ENCODE data around the gene ATP6V0E1. TPM values are rescaled to one million over a fixed set of nuclear protein-coding genes. Genes with fewer than 3 reads are reported as not detected.

Gene ATP6V0E1
- total and polyA plus RNA-seq, 2 of the 4 experiments (the other 2 are of a cell fraction): 258 to 277 TPM

GRCh38 chr5:172954751-172955159 is 28.8 kb upstream of the ATP6V0E1 start:
- Histone ChIP-seq H3K56ac (ENCODE audit: extremely low read depth, insufficient read depth, low read length) (peak overlapping the region; percentile 72), H4K5ac (ENCODE audit: low read depth, low read length) (peak overlapping the region; percentile 95), H3K18ac (ENCODE audit: low read depth, low read length) (peak overlapping the region; percentile 93), H2AK5ac (ENCODE audit: low read depth, low read length) (peak overlapping the region; percentile 97), H3K27ac (ENCODE audit: insufficient read depth, low read length) (peak overlapping the region; percentile 87), H3K14ac (replicated peaks; ENCODE audit: low read depth, low read length) (peak overlapping the region; percentile 91), H2BK120ac (ENCODE audit: low read depth, low read length) (peak overlapping the region; percentile 98), H3K79me1 (ENCODE audit: low read depth in 1 of 2, low read length in 2 of 2) (peaks cover 20 to 49% of the 10 kb centered on the region in 2 experiments; a peak in 3 of 4 replicates), H2BK5ac (ENCODE audit: low read depth, low read length, poor library complexity, severe bottlenecking) (peak overlapping the region; percentile 99), H2AK9ac (replicated peaks; ENCODE audit: low read depth, low read length, poor library complexity) (peak overlapping the region; percentile 22), H3K27me3 (ENCODE audit: control insufficient read depth, insufficient read depth, low read length) (no peaks in the 10 kb centered on the region), H3K9me3 (ENCODE audit: control insufficient read depth, insufficient read depth, low read length) (no peaks in the 10 kb centered on the region), H3K9ac (ENCODE audit: low read depth, low read length) (peak overlapping the region; percentile 47; the same call in 1 of the 2 replicates), H3K9me1 (ENCODE audit: insufficient read depth, low read length) (peaks cover 16% of the 10 kb centered on the region), H2BK20ac (ENCODE audit: low read depth, low read length) (peak overlapping the region; percentile 98), H3K4ac (ENCODE audit: low read depth, low read length) (peak overlapping the region; percentile 99), H3K4me2 (ENCODE audit: low read depth, low read length) (no peak overlapping the region; the same call in 1 of the 2 replicates), H2BK15ac (ENCODE audit: low read depth, low read length) (peak overlapping the region; percentile 97), H3K23ac (ENCODE audit: low read depth, low read length) (peak overlapping the region; percentile 75), H2AFZ (replicated peaks; ENCODE audit: low read length, poor library complexity) (no peak overlapping the region), H3K4me3 (ENCODE audit: insufficient read depth, low read depth, low read length) (no peak overlapping the region), H3K4me1 (ENCODE audit: control insufficient read depth, insufficient read depth, low read length) (peaks cover 22% of the 10 kb centered on the region), H3K36me3 (ENCODE audit: control insufficient read depth, insufficient read depth, low read length) (peaks cover 18% of the 10 kb centered on the region), H4K91ac (ENCODE audit: insufficient read depth, low read depth, low read length) (peak overlapping the region; percentile 99), H4K20me1 (ENCODE audit: insufficient read depth, low read length) (no peaks in the 10 kb centered on the region), H4K8ac (ENCODE audit: low read depth in 2 of 2, low read length in 2 of 2) (peak overlapping the region; percentile 94 to 95)
- ATAC-seq (ENCODE audit: low read depth) (no peak), DNase-seq (no peak)
- BruUV-seq (replicated peaks): no TSS peak
- in situ Hi-C loops (cut with MboI; ENCODE audit: low sequenced_read_pairs): no loop called here
- ChIA-PET POLR2A (ENCODE audit: unreplicated experiment) (interaction anchor here (0.7 kb wide), 1 partner anchor 246 kb away, joined by 31 read pairs; no protein-coding TSS in a partner anchor), CTCF (interaction anchor here (0.6 kb wide), 1 partner anchor 317 kb away, joined by 3 read pairs; no protein-coding TSS in a partner anchor)
- WGBS, 2 experiments (ENCODE audit: extremely low coverage in 2 of 2, insufficient read length in 1 of 2): 90% methylated on average over 5 of the region's 8 CpGs; no CpG with 5 or more reads in 1 of the 2 experiments
- dilution Hi-C loops (cut with HindIII; ENCODE audit: low sequenced_read_pairs, unreplicated experiment): no loop called here
- TF ChIP-seq POLR2A (IDR thresholded peaks at IDR 0.05; ENCODE audit: low read depth, low read length) (no peak), SMC3 (IDR thresholded peaks at IDR 0.05; ENCODE audit: low read depth, low read length) (no peak), CEBPB (IDR thresholded peaks at IDR 0.05; ENCODE audit: low read depth, low read length) (no peak), NFE2L2 (IDR thresholded peaks at IDR 0.05; ENCODE audit: low read depth, low read length) (no peak), CTCF (conservative IDR thresholded peaks at IDR 0.05; ENCODE audit: low read depth, low read length) (no peak), BHLHE40 (IDR thresholded peaks at IDR 0.05; ENCODE audit: low read depth, low read length) (no peak), USF2 (IDR thresholded peaks at IDR 0.05; ENCODE audit: low read depth, low read length) (no peak), CHD1 (IDR thresholded peaks at IDR 0.05; ENCODE audit: low read depth, low read length) (no peak), MAZ (IDR thresholded peaks at IDR 0.05; ENCODE audit: borderline replicate concordance, low read depth, low read length) (no peak), RCOR1 (IDR thresholded peaks at IDR 0.05; ENCODE audit: insufficient replicate concordance, low read length) (no peak), RFX5 (IDR thresholded peaks at IDR 0.05; ENCODE audit: low read depth, low read length) (no peak), FOS (IDR thresholded peaks at IDR 0.05; ENCODE audit: low read depth, low read length) (no peak), MXI1 (IDR thresholded peaks at IDR 0.05; ENCODE audit: borderline replicate concordance, low read depth, low read length) (no peak), MAFK (IDR thresholded peaks at IDR 0.05; ENCODE audit: low read depth, low read length) (no peak), RAD21 (IDR thresholded peaks at IDR 0.05; ENCODE audit: low read length) (no peak)
- TF ChIP-seq, protein P1, sequence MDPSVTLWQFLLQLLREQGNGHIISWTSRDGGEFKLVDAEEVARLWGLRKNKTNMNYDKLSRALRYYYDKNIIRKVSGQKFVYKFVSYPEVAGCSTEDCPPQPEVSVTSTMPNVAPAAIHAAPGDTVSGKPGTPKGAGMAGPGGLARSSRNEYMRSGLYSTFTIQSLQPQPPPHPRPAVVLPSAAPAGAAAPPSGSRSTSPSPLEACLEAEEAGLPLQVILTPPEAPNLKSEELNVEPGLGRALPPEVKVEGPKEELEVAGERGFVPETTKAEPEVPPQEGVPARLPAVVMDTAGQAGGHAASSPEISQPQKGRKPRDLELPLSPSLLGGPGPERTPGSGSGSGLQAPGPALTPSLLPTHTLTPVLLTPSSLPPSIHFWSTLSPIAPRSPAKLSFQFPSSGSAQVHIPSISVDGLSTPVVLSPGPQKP (IDR thresholded peaks at IDR 0.05; ENCODE audit: borderline replicate concordance, low read depth, low read length): no peak
- intact Hi-C loops (cut with micrococcal nuclease): no loop called here
